GM21447 (cell line): ENCODE data around the gene TMEM50B.
"Not testable (repeated sequence)": the region's sequence is repeated elsewhere in the genome, so short reads cannot be mapped to it uniquely, and the experiment has no call there.

Experiments
- ATAC-seq: cut with Tn5 transposase; IDR thresholded peaks from one replicate; pipeline ENCODE4 v1.9.1; 2021; ENCODE audit not compliant: unreplicated experiment

TMEM50B gene

DNA sequence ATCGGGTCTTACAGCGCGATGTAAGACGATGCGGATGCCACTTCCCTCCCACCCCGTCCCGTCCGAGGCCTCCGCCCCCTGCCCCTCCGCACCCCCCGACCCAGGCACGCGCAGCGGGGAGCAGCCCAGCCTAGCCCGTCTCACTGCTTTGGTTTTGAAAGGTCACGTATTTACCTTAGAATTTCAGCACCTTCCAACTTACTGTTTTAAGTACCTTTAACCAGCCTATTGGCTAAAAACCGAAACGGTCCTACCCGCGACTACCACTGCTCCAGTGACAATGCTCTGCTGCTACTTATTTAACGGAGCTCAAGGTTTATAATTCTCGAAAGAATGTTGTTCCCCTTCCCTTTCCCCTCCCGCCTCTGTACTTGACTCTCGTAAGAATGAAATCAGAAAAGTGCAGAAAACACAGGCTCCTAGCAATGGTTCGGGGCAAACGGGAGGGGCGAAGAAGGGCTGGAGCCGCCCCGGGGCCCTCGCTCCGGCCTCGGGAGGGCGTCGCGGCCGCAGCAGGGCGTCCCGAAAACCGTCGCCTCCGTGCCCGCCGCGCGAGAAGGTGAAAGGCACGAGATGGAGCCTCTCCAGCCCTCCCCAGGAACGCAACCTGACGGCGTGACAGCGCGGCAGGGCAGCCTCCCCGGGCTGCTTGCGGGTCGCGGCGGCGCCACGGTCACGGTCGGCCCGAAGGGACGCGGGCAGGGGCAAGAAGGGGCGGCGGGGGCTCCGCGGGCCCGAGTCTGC lies 667 bp downstream of the TMEM50B start:
- ATAC-seq = peak; percentile 24

DNA sequence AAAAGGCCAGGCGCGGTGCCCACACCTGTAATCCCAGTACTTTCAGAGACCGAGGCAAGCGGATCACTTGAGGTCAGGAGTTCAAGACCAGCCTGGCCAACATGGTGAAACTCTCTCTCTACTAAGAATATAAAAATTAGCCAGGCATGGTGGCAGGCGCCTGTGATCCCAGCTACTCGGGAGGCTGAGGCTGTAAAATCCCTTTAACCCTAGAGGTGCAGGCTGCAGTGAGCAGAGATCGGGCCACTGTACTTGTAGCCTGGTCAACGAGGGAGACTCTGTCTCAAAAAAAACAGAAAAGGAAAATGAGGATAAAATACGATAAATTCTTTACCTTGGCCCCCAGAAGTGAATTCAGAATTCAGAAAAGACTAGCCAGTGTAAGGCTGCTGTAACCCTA lies 1.6 kb downstream of the TMEM50B start:
- ATAC-seq = no peak

DNA sequence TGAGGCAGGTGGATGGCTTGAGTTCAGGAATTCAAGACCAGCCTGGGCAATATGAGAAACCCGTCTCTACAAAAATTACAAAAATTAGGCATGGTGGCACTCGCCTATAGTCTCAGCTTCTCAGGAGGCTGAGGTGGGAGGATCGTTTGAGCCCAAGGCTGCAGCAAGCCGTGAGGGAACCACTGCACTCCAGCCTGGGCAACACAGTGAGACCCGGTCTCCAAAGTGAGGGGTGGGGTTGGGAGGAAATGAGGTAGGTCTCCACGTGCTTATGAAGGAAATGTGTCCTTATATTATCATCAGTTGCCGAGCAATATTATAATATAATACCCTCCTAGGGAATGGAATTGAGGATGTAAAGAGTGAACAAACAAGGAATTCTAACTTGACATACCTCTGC lies 2.7 kb downstream of the TMEM50B start:
- ATAC-seq = no peak

DNA sequence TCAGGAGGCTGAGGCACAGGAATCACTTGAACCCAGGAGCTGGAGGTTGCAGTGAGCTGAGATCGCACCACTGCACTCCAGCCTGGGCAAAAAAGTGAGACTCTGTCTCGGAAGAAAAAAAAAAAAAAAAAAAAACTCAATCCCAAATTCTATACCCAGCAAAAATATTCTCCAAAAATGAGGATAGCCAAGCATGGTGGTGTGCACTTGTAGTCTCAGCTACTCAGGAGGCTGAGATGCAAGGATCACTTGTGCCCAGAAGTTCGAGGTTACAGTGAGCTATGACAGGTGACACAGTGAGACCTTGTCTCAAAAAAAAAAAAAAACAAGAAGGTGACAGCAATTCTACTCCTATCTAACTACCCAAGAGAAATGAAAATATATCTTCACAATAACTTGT lies 6.4 kb downstream of the TMEM50B start:
- ATAC-seq = no peak

DNA sequence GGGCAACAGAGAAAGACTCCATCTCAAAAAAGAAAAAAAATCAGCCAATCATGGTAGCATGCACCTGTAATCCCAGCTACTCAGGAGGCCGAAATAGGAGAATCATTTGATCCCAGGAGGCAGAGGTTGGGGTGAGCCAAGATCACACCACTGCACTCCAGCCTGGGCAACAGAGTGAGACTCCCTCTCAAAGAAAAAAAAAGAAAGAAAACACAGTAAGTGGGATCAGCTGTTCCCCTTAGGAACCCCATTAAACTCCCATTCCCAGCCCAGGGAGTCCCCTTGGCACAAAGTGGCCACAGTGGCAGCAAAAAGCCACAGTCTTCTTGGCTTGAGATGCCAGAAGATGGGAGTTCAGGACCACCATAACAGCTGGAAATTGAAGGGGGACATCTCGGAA lies 9.1 kb downstream of the TMEM50B start:
- ATAC-seq = no peak

DNA sequence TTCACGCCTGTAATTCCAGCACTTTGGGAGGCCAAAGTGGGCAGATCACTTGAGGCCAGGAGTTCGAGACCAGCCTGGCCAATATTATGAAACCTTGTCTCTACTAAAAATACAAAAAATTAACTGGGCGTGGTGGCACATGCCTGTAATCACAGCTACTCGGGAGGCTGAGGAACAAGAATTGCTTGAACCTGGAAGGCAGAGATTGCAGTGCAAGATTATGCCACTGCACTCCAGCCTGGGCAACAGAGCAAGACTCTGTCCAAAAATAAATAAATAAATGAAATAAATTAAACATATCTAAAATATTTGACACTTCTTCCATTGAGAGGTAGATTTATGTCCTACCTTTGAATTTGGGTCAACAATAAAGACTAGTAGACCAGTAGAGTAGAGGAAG lies 10.6 kb downstream of the TMEM50B start:
- not testable (repeated sequence) for ATAC-seq

DNA sequence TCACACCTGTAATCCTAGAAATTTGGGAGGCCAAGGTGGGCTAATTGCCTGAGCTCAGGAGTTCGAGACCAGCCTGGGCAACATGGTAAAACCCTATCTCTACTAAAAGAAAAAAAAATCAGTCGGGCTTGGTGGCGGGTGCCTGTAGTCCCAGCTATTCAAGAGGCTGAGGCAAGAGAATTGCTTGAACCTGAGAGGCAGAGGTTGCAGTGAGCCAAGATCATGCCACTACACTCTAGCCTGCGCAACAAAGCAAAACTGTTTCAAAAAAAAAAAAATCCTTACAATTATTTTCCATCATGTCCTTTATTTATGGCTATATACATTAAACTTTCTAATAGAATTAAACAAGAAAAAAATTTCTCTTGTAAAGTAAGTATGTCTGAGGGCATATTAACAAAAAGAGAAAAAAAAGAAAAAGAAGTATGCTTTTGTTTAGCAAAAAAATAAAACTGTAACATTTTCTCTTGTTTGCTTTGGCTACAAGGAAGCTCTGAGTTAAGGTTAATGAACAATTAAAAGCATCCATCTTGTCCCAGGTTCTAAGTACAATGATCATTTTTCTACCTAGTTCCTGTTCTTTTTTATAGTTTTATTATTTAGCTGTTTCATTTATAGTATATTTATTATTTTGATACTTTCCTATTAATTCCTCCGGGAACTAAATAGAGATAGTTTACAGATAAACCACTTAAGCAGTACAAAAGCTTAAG lies 18.1 kb downstream of the TMEM50B start:
- no peak for ATAC-seq

DNA sequence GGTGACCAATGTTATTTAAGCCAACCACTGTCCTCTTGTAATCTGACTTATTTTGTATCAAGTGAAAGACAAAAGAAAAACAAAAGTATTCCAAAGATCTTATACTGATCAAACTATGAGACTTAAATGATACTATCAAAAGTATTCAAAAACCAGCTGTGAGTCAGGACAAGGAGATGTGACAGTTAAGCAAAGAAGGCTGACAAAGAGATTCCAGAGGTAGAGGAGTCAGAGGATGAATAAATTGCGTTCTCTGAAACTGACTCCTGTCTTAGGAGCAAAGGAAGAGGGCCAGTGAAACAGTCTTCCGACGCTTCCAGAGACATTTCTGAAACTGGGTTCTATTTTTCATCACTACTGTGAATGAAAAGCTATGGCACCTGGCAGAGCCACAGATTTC lies 20.9 kb downstream of the TMEM50B start:
- no peak for ATAC-seq

DNA sequence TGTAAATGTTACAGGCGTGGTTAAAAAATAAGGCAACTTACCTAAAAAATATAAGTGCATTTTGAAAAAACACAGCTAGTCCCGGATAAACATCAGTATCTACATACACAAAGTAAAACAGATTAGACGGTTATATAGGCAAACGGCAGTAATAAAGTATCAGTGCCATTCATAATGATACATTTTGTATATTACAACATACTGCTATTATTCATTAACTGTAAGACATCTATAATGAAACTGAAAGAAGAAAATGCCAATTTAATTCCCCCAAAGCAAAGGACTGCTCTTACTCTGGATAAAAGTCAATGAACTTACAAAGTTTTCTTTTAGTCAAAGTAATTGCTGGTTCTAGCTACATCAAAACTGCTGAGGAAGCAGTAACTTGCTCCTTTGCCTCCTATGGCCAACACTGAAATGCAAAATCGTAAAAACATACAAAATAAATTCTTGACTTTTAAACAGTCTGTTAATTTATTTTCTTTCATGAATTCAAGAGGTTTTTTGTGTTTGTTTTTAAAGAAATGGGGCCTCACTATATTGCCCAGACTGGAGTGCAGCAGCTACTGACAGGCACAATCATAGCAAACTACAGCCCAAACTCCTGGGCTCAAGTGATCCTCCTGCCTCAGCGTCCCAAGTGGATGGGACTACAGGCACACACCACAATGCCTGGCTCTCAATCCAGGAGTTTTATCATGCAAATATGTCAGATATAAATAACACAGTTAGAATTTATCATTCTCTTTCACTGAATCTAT lies 23.9 kb downstream of the TMEM50B start:
- ATAC-seq = no peak

DNA sequence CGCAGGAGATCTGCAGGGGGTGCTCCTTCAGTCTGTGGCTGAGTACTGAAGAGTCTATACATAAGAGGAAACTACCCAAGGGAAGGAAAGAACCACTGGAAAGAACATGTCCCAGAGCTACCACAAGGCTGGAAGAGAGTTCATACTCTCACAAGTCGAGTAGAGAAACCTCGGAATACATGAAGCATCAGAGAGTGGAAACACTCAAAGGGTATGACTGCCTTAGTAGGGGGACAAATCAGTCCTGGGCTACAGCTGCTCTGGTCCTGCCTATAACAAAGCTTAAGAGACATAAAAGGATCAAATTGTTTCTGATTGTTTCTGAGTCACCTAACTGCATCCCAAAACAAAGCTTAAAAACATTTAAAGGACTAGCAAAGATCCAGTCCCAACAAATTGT lies 27.4 kb downstream of the TMEM50B start:
- no peak for ATAC-seq

DNA sequence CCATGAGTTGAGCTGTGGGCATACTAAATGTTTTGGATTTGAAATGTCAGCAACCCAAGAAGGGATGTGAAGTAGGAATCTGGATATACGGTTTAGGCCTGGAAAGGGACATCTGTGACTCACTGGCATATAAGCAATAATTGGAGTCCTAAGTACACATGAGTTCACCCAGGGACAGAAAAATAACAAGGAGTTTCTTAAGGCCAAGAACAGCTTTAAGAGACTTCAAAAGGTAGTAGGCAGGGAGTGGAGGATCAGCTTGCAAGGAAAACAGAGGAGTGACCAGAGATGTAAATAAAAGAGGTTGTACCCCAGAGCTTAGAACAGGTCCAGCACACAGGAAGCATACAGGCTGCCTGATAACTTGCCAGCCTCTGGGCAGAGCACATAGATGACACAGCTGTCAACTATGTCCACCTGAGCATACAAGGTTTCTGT lies 28.1 kb downstream of the TMEM50B start:
- no peak for ATAC-seq

DNA sequence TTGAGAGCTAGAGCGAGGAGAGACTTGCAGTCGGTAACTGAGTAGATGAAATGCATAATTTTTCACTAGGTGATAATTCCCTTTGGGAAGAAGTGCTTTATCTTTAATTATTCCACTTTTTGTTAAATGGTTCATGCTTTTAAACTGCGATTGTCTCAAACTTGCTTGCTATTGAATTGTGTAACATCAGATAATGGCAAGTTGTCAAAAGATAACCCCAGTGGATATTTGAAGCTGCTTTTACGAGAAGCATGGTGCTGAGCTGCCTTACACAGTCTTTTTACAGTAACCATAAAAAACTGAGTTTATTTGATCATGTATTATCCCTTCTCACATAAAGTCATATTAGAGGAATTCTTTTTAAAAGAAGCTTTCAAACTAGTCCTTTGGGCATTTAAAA lies 30.2 kb downstream of the TMEM50B start:
- ATAC-seq = no peak

DNA sequence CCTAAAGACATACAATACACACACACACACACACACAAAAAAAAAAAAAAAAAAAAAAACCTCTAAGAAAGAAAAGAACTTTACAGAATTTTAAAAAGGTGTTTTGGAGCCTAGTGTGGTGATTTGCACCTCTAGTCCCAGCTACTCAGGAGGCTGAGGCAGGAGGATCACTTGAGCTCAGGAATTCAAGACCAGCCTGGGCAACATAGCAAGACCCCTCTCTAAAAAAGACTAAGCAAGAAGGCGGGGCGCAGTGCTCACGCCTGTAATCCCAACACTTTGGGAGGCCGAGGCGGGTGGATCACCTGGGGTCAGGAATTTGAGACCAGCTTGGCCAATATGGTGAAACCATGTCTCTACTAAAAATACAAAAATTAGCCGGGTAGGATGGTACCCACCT lies 33.2 kb downstream of the TMEM50B start:
- not testable (repeated sequence) for ATAC-seq

DNA sequence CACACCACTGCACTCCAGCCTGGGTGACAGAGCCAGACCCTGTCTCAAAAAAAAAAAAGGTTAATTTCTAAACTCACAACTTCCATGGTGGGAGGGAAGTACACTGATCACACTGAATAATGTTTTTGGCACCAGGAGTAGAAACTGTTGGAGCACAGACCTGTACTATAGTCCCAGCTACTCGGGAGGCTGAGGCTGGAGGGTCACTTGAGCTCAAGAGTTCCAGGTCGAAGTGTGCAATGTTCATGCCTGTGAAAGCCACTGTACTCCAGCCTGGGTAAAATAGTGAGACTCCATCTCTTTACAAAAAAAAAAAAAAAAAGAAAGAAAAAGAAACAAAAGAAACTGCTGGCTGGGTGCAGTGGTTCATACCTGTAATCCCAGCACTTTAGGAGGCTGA lies 35.3 kb downstream of the TMEM50B start:
- no peak for ATAC-seq

DNA sequence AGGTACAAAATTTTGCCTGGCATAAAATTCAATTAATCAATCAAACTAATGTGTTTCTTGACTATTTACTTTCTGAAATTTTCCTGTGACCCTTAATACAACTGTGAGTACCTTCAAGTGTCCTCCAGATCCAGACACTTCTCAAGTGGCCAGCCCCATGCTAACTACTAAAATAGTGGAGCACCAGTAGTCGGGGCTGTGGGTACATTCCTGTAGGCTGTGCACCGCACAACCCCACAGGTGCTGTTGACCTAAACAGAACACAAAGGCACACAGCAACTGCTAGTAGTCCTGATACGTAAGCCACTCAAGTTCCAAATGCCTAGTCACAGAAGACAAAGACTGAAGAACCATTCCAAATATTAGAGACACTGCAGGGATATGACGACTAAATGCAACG lies 36.6 kb downstream of the TMEM50B start:
- no peak for ATAC-seq

DNA sequence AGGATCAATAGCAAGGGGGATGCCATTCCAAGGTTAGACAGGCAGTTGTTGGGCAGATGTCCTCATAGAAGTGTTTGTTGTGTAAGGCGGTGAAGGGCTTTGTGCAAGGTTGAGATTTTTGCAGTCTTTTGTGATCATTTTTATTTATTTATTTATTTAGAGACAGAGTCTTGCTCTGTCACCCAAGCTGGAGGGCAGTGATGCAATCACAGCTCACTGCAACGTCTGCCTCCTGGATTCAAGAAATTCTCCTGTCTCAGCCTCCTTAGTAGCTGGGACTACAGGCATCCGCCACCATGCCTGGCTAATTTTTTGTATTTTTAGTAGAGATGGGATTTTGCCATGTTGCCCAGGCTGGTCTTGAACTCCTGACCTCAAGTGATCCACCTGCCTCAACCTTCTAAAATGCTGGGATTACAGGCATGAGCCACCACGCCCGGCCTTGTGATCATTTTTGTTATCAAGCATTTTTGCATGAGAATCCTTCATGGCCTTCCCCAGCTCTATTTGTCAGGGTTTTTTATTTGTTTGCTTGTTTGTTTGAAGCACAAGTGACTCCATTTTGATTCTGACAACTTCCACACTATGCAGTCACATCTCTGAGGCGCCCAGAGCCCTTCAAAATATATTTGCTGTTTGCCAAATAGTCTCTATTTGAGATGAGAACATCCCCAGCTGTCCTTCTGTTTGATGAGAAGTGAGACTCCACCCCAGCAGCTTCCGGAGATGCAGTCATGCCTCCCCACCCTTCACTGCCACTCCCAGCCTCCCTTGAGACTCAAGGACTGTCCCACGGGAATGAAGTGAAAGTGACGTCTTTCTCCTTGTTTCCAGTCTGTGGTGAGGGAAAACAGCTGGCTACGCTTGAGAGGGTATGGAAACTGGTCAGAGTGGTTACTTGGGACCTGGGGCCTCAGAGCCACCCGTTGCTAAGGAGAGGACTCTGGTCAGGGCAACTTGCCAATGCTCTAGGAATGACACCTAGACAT lies 38.0 kb downstream of the TMEM50B start:
- ATAC-seq = peak; percentile 73

DNA sequence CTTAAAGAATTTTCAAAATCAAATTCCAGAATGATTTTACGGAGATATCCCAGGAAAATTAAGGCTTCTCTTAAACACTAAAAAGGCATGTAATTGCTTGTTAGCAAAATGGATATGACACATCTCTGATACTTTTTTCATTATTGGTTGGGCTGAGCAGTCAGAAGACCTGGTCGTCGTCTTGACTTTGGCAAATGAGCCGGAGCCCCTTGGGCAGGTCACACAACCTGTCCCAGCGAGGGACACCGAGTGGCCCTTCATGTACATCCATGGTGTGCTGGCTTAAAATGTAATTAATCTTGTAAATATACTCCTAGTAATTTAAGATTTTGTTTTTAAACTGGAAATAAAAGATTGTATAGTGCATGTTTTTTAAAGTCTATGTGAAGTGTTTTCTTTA lies 42.6 kb downstream of the TMEM50B start:
- no peak for ATAC-seq

DNA sequence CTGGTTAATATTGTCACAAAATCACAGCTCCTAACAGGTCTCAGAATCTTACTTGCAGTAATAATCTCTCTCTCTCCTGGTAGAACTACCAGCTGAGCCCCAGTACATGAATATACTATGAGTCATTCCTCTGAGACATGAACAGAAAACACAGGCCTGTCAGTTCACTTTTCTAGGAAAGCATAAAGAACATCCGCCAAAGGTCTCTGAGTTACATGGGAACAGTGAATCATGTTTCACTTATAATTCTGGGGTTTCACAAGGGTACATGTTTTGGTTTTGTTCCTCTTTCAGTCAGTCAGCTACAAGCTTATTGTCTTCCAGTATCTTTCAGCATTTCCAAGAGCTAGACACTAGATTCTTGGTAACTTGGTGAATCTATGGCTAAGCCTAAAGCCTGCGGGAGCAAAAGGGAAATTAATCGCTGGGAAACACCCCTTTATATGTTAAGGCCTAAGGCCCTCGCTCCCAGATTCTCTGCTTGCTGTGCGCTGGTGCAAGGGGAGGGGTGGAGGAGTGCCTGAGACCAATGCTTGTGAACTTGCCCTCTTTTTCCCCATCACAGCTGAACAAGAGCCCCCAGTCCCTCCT lies 44.9 kb downstream of the TMEM50B start:
- peak; percentile 82 for ATAC-seq

DNA sequence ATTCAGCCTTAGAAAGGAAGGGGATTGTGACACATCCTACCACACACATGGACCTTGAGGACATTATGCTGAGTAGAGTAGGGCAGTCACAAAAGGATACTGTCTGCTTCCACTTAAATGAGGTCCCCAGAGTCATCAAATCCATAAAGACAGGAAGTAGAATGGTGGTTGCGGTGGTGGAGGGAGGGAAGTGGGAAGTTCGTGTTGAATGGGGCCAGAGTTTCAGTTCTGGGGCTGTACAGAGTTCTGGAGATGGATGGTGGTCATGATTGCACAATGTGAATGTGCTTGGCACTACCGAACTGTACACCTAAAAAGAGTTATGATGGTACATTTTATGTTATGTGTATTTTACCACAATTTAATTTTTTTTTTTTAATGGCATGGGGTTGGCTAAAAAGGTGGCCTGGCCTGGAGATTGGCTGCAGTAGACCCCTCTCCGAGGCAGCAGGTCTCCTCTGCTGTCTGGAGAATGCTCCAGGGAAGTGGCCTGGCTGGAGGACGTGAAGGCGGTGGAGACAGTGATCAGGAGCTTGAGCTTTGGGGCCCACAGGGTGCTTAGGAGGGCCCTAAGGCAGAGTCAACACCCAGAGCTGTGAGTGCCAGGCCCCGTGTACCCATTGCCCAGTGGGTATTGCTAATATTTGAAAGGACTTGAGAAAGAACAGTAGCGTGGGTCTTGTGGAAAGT lies 46.2 kb downstream of the TMEM50B start:
- no peak for ATAC-seq

DNA sequence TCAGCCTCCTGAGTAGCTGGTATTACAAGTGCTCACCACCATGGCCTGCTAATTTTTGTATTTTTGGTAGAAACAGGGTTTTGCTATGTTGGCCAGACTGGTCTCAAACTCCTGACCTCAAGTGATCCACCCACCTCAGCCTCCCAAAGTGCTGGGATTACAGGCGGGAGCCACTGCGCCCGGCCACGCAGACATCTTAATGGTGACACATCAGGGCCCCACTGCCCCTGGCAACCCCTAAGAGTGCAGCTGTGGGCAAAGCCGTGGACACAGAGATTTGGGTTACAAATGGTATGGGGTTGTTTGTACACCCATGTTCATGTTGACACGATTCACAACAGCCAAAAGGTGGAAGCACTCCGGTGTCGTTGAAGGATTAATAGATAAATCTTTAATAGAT lies 46.8 kb downstream of the TMEM50B start:
- no peak for ATAC-seq
